T-helper 9 cell (primary cell): Measurements from ENCODE around the gene RASA3.

Experiments
- DNase-seq: peaks from one replicate; pipeline ENCODE4 v3.0.0-alpha.2; 2020

Gene RASA3

GRCh38 chr13:113942591-113943103, 189.8 kb downstream of the RASA3 start:
- DNase-seq: no peak

GRCh38 chr13:113941571-113942191, 190.7 kb downstream of the RASA3 start:
- no peak for DNase-seq

GRCh38 chr13:113939944-113940297, 192.5 kb downstream of the RASA3 start:
- no peak for DNase-seq

GRCh38 chr13:113939129-113939943, 193.1 kb downstream of the RASA3 start:
- no peak for DNase-seq

GRCh38 chr13:113938716-113939115, 193.7 kb downstream of the RASA3 start:
- DNase-seq: no peak

GRCh38 chr13:113938246-113938645, 194.2 kb downstream of the RASA3 start:
- no peak for DNase-seq

GRCh38 chr13:113937527-113938180, 194.8 kb downstream of the RASA3 start:
- no peak for DNase-seq

- DNase-seq: no peak
These were observed 195.3 kb downstream of the RASA3 start for GRCh38 chr13:113937073-113937472.

GRCh38 chr13:113936166-113936965, 196.1 kb downstream of the RASA3 start:
- DNase-seq: no peak

- DNase-seq: no peak
These were observed 197.2 kb downstream of the RASA3 start for GRCh38 chr13:113935001-113935844.

- no peak for DNase-seq
These were observed 197.8 kb downstream of the RASA3 start for GRCh38 chr13:113934576-113934975.

- DNase-seq: no peak
These were observed 198.5 kb downstream of the RASA3 start for GRCh38 chr13:113933901-113934300.

GRCh38 chr13:113931841-113932459, 200.5 kb downstream of the RASA3 start:
- DNase-seq: no peak

GRCh38 chr13:113930671-113931637, 201.5 kb downstream of the RASA3 start:
- DNase-seq: peak; percentile 38

GRCh38 chr13:113929628-113930615, 202.5 kb downstream of the RASA3 start:
- no peak for DNase-seq

- no peak for DNase-seq
These were observed 203.5 kb downstream of the RASA3 start for GRCh38 chr13:113928685-113929627.
